ENCODE results near the gene GNAS.

Gene GNAS

DNA sequence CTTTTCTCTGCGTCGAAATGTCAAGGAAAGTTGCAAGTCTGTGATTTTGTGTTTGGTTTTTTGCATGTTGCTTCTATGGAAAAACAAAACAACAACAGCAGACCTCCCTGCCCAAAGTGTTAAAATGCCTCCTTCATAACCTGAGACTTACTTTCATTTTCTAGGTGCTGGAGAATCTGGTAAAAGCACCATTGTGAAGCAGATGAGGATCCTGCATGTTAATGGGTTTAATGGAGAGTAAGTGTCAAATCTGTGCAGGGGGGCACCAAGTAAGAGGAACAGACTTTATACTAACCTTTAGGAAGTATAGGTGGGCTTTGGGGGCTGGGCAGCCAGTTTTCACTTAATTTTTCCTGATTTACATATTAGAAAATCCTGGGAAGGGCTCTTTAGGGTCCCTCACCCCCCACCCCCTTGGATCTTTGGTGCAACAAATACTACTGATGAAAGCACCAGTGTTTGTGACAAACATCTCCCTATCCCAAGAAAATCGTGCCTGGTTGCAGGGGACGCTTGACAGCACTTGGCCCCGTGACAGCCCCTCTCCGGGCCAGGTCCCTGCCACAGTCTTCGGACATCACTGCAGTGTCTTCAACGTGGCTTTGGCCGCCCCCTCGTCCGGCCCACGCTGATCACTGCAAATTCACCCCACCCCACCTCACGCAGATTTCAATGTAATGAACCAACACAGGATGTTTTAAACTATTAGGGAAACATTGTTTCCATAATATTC, 43.1 kb downstream of the GNAS start:
- peak overlapping the region; percentile 69 for H3K27ac ChIP-seq (ENCODE audit: low read length)
- no peaks in the 10 kb centered on the region for H3K27me3 ChIP-seq (ENCODE audit: control insufficient read depth, insufficient read depth, low read length)
- peaks cover 75% of the 10 kb centered on the region for H3K4me1 ChIP-seq (ENCODE audit: control insufficient read depth, low read depth, low read length)
- no peaks in the 10 kb centered on the region for H3K9me3 ChIP-seq (ENCODE audit: control insufficient read depth, low read depth, low read length)
- peak overlapping the region; percentile 31 for H3K9ac ChIP-seq (ENCODE audit: low read length)
- H3K4me3 ChIP-seq (ENCODE audit: low read length) = peak overlapping the region; percentile 90
- peaks cover 31% of the 10 kb centered on the region for H3K36me3 ChIP-seq (ENCODE audit: control insufficient read depth, low read depth, low read length)

DNA sequence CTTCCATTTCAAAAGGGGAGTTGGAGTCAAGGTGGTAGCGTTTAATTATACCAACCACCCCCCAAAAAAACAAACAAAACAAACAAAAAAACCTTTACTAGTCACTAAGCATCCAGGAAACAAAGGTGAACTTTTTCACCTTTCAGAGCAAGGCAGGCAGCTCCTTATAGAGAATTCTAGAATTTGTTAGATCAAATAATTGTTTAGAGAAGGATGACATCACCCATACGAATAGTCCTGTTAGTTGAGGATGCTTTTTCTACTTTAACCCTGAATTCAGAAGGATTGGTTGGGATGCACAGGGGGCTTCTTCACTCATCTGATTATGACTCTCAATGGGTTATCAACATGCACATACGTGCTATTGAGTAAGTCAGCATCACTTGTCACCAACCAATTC, 44.3 kb downstream of the GNAS start:
- peaks cover 85% of the 10 kb centered on the region for H3K4me1 ChIP-seq (ENCODE audit: control insufficient read depth, low read depth, low read length)

DNA sequence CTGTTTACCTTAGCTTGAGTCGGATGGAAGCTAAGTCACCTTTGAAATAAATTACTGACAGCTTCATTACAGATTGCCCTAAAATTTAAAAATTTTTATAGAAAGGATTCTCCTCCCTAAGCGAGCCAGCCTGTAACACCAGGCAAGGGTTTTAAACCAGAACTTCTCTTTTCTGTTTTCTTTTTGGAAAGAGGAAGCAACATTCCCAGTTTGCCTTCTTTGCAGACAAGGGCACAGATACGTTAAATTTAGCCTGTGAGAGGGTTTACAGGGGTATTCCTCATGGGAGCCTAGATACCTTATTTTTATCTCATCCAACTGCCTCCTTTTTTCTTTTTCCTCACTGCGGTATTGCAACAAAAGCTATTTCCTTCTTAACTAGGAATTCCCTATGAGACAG, 45.0 kb downstream of the GNAS start:
- Histone ChIP-seq H3K4me3 (ENCODE audit: low read length) (peak overlapping the region; percentile 16), H3K4me1 (ENCODE audit: control insufficient read depth, low read depth, low read length) (peaks cover 85% of the 10 kb centered on the region), H3K36me3 (ENCODE audit: control insufficient read depth, low read depth, low read length) (peaks cover 37% of the 10 kb centered on the region), H3K9me3 (ENCODE audit: control insufficient read depth, low read depth, low read length) (no peaks in the 10 kb centered on the region), H3K27ac (ENCODE audit: low read length) (no peak overlapping the region), H3K9ac (ENCODE audit: low read length) (no peak overlapping the region), H3K27me3 (ENCODE audit: control insufficient read depth, insufficient read depth, low read length) (no peaks in the 10 kb centered on the region)

More for the DNA sequence above, 44.3 kb downstream of the GNAS start:
- Histone ChIP-seq H3K9ac (ENCODE audit: low read length) (no peak overlapping the region), H3K4me3 (ENCODE audit: low read length) (no peak overlapping the region), H3K9me3 (ENCODE audit: control insufficient read depth, low read depth, low read length) (no peaks in the 10 kb centered on the region), H3K27me3 (ENCODE audit: control insufficient read depth, insufficient read depth, low read length) (no peaks in the 10 kb centered on the region), H3K36me3 (ENCODE audit: control insufficient read depth, low read depth, low read length) (peaks cover 37% of the 10 kb centered on the region), H3K27ac (ENCODE audit: low read length) (no peak overlapping the region)

GRCh38 chr20:58898629-58899408, 46.3 kb downstream of the GNAS start:
- Histone ChIP-seq H3K4me3 (ENCODE audit: low read length) (no peak overlapping the region), H3K9ac (ENCODE audit: low read length) (no peak overlapping the region), H3K4me1 (ENCODE audit: control insufficient read depth, low read depth, low read length) (peaks cover 78% of the 10 kb centered on the region), H3K36me3 (ENCODE audit: control insufficient read depth, low read depth, low read length) (peaks cover 48% of the 10 kb centered on the region), H3K27ac (ENCODE audit: low read length) (no peak overlapping the region), H3K27me3 (ENCODE audit: control insufficient read depth, insufficient read depth, low read length) (no peaks in the 10 kb centered on the region), H3K9me3 (ENCODE audit: control insufficient read depth, low read depth, low read length) (no peaks in the 10 kb centered on the region)

- no peaks in the 10 kb centered on the region for H3K9me3 ChIP-seq (ENCODE audit: control insufficient read depth, low read depth, low read length)
- H3K4me1 ChIP-seq (ENCODE audit: control insufficient read depth, low read depth, low read length) = peaks cover 71% of the 10 kb centered on the region
- no peak overlapping the region for H3K9ac ChIP-seq (ENCODE audit: low read length)
- peaks cover 54% of the 10 kb centered on the region for H3K36me3 ChIP-seq (ENCODE audit: control insufficient read depth, low read depth, low read length)
- no peak overlapping the region for H3K4me3 ChIP-seq (ENCODE audit: low read length)
- no peak overlapping the region for H3K27ac ChIP-seq (ENCODE audit: low read length)
- no peaks in the 10 kb centered on the region for H3K27me3 ChIP-seq (ENCODE audit: control insufficient read depth, insufficient read depth, low read length)
These were observed 47.0 kb downstream of the GNAS start for GRCh38 chr20:58899512-58899911.

GRCh38 chr20:58900397-58900796, 47.9 kb downstream of the GNAS start:
- Histone ChIP-seq H3K36me3 (ENCODE audit: control insufficient read depth, low read depth, low read length) (peaks cover 63% of the 10 kb centered on the region), H3K27me3 (ENCODE audit: control insufficient read depth, insufficient read depth, low read length) (no peaks in the 10 kb centered on the region), H3K4me1 (ENCODE audit: control insufficient read depth, low read depth, low read length) (peaks cover 62% of the 10 kb centered on the region), H3K9ac (ENCODE audit: low read length) (no peak overlapping the region), H3K27ac (ENCODE audit: low read length) (no peak overlapping the region), H3K4me3 (ENCODE audit: low read length) (peak overlapping the region; percentile 10), H3K9me3 (ENCODE audit: control insufficient read depth, low read depth, low read length) (no peaks in the 10 kb centered on the region)

DNA sequence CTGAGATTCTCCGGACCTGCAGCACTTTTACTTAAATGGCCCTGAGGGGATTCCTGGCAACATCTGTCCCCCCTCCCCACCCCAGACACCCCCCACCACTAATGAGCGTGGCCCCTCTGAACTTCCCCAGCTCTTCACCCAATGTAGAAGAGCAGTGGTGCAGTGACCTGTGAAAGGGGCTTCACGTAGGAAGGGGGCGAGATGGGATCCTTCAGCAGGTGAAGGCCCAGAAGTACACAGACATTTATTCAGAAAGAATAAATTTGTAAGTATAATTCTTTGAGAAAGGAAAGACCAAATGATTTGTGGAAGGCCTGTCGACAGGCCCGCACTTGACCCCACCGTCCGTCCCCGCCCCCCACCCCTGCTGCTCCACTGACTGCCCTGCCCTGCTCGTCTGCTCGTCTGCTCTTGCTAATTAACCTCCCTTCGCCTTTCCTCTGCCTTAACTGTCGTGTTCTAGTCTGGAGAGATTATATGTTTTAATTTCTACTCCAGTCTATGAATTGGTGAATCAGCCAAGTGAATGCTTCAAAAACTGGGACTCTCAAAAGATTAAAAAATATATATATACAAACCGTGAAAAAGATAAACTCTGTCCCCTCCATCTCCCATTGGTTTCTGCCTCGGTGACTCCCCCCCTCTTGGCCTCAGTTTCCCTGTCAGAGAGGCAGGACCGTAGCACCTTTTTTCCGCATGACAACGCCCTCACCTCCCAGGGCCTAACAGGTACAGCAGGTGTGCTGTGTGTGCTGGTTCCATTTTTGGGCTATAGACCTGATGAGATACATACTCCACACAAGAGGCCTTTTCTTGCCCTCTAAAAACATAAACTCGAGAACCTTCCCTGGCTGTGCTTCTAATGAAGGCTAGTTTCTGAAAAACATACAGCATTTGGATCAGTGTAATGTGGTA, 49.2 kb downstream of the GNAS start:
- Histone ChIP-seq H3K4me1 (ENCODE audit: control insufficient read depth, low read depth, low read length) (peaks cover 49% of the 10 kb centered on the region), H3K4me3 (ENCODE audit: low read length) (no peak overlapping the region), H3K9me3 (ENCODE audit: control insufficient read depth, low read depth, low read length) (no peaks in the 10 kb centered on the region), H3K9ac (ENCODE audit: low read length) (no peak overlapping the region), H3K27ac (ENCODE audit: low read length) (no peak overlapping the region), H3K27me3 (ENCODE audit: control insufficient read depth, insufficient read depth, low read length) (no peaks in the 10 kb centered on the region), H3K36me3 (ENCODE audit: control insufficient read depth, low read depth, low read length) (peaks cover 67% of the 10 kb centered on the region)

DNA sequence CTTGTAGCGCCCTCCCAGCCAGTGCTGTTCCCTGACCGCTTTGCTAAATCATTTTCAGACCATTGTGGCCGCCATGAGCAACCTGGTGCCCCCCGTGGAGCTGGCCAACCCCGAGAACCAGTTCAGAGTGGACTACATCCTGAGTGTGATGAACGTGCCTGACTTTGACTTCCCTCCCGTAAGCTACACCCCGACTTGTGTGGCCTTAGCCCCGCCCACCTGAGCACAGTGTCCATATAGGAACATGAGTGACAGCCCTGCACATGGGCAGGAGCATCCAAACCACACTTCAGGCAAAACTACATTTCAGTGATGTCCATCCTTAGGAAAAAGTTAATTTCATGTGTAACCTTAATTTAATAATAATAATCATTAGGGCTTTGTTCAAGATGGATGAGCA, 51.1 kb downstream of the GNAS start:
- no peaks in the 10 kb centered on the region for H3K9me3 ChIP-seq (ENCODE audit: control insufficient read depth, low read depth, low read length)
- no peak overlapping the region for H3K4me3 ChIP-seq (ENCODE audit: low read length)
- no peaks in the 10 kb centered on the region for H3K27me3 ChIP-seq (ENCODE audit: control insufficient read depth, insufficient read depth, low read length)
- no peak overlapping the region for H3K9ac ChIP-seq (ENCODE audit: low read length)
- H3K36me3 ChIP-seq (ENCODE audit: control insufficient read depth, low read depth, low read length) = peaks cover 72% of the 10 kb centered on the region
- no peak overlapping the region for H3K27ac ChIP-seq (ENCODE audit: low read length)
- H3K4me1 ChIP-seq (ENCODE audit: control insufficient read depth, low read depth, low read length) = peaks cover 30% of the 10 kb centered on the region

DNA sequence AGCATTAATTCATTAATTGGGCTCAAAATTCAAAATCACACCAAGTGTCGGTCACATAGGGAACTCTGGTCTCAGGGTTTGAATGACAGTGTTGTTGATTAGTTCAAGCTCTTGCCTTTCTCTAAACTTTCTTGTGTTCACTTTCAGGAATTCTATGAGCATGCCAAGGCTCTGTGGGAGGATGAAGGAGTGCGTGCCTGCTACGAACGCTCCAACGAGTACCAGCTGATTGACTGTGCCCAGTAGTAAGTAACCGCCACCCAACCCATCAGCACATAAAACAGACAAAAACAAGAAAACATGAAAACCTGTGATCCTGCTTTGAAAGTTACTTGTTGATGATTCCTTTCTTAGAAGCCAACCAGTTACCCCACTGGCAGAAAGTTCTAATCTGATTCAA, 52.7 kb downstream of the GNAS start:
- Histone ChIP-seq H3K4me3 (ENCODE audit: low read length) (no peak overlapping the region), H3K9ac (ENCODE audit: low read length) (no peak overlapping the region), H3K27me3 (ENCODE audit: control insufficient read depth, insufficient read depth, low read length) (no peaks in the 10 kb centered on the region), H3K9me3 (ENCODE audit: control insufficient read depth, low read depth, low read length) (no peaks in the 10 kb centered on the region), H3K4me1 (ENCODE audit: control insufficient read depth, low read depth, low read length) (peaks cover 14% of the 10 kb centered on the region), H3K36me3 (ENCODE audit: control insufficient read depth, low read depth, low read length) (peaks cover 78% of the 10 kb centered on the region), H3K27ac (ENCODE audit: low read length) (no peak overlapping the region)

- Histone ChIP-seq H3K27ac (ENCODE audit: low read length) (no peak overlapping the region), H3K9ac (ENCODE audit: low read length) (no peak overlapping the region), H3K4me3 (ENCODE audit: low read length) (no peak overlapping the region), H3K4me1 (ENCODE audit: control insufficient read depth, low read depth, low read length) (peaks cover 5% of the 10 kb centered on the region), H3K27me3 (ENCODE audit: control insufficient read depth, insufficient read depth, low read length) (no peaks in the 10 kb centered on the region), H3K36me3 (ENCODE audit: control insufficient read depth, low read depth, low read length) (peaks cover 81% of the 10 kb centered on the region), H3K9me3 (ENCODE audit: control insufficient read depth, low read depth, low read length) (no peaks in the 10 kb centered on the region)
These were observed 53.6 kb downstream of the GNAS start for GRCh38 chr20:58906111-58906510.

DNA sequence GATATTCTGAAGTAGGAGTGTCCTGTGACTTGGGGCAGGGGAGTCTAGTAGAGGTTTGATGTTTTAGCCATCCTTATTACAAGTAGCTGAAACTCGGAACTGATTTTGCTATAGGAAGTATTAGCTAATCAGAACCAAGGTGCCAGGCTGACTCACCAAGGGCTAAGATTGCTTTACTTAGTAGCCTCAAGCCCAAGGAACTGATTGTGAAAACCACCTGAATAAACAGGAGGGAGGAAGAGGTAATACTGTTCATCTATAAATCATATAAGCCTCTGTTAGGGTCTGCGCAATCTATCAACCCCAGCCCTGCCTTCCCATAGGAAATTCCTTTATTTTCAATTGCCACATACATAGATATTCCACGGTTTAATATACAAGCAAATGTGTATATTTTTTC, 54.4 kb downstream of the GNAS start:
- Histone ChIP-seq H3K27me3 (ENCODE audit: control insufficient read depth, insufficient read depth, low read length) (no peaks in the 10 kb centered on the region), H3K27ac (ENCODE audit: low read length) (no peak overlapping the region), H3K36me3 (ENCODE audit: control insufficient read depth, low read depth, low read length) (peaks cover 87% of the 10 kb centered on the region), H3K9ac (ENCODE audit: low read length) (no peak overlapping the region), H3K4me1 (ENCODE audit: control insufficient read depth, low read depth, low read length) (no peaks in the 10 kb centered on the region), H3K9me3 (ENCODE audit: control insufficient read depth, low read depth, low read length) (no peaks in the 10 kb centered on the region), H3K4me3 (ENCODE audit: low read length) (no peak overlapping the region)
